ENCODE results near the gene GBF1. TPM values are rescaled to one million over a fixed set of nuclear protein-coding genes. Genes with fewer than 3 reads are reported as not detected.

The GBF1 gene
- polyA plus RNA-seq, 1 of the 3 experiments (the other 2 are of a cell fraction): 12.3 TPM

GRCh38 chr10:102309236-102309635 lies 63.9 kb downstream of the GBF1 start (continued):
- TF ChIP-seq TAF1 (IDR thresholded peaks at IDR 0.05; ENCODE audit: borderline replicate concordance, low read depth, low read length) (no peak), MAX (IDR thresholded peaks at IDR 0.05; ENCODE audit: low read depth) (no peak), IRF3 (IDR thresholded peaks at IDR 0.05; ENCODE audit: low read depth, low read length) (no peak), FOSL2 (IDR thresholded peaks at IDR 0.05; ENCODE audit: borderline replicate concordance, low read depth) (no peak), TEAD4 (IDR thresholded peaks at IDR 0.05; ENCODE audit: borderline replicate concordance, insufficient read depth) (no peak), GATA2 (CRISPR knock-in tag; IDR thresholded peaks at IDR 0.05) (no peak), RAD21 (IDR thresholded peaks at IDR 0.05; ENCODE audit: low read length) (no peak), CTCF (IDR thresholded peaks at IDR 0.05) (no peak), YY1 (IDR thresholded peaks at IDR 0.05; ENCODE audit: low read depth) (no peak)

- Histone ChIP-seq H3K4me3 (ENCODE audit: low read depth in 2 of 2, low read length in 1 of 2) (no peak overlapping the region), H3K9ac (peak overlapping the region; percentile 1; the same call in 1 of the 2 replicates), H3K27ac (ENCODE audit: low read depth in 2 of 2, low read length in 1 of 2) (peak overlapping the region; percentile 65 to 69; a peak in 3 of 4 replicates), H3K4me1 (ENCODE audit: control insufficient read depth in 1 of 2, insufficient read depth in 2 of 2, low read depth in 1 of 2, low read length in 1 of 2) (peaks cover 12 to 32% of the 10 kb centered on the region in 2 experiments), H3F3A (replicated peaks; ENCODE audit: insufficient read depth) (peaks cover 29% of the 10 kb centered on the region), H3K36me3 (replicated peaks in 1 of 2; ENCODE audit: control insufficient read depth in 1 of 2, insufficient read depth in 2 of 2, low read length in 1 of 2) (peaks cover 0 to 3% of the 10 kb centered on the region in 2 experiments), H2AFZ (ENCODE audit: low read depth) (no peak overlapping the region), H3K9me2 (no peaks in the 10 kb centered on the region), H3K4me2 (peak overlapping the region; percentile 56; the same call in 1 of the 2 replicates), H3K9me3 (no peaks in the 10 kb centered on the region), H3K79me2 (ENCODE audit: insufficient read depth) (peaks cover 78% of the 10 kb centered on the region), H3K27me3 (ENCODE audit: insufficient read depth) (no peaks in the 10 kb centered on the region), H4K20me1 (ENCODE audit: insufficient read depth) (0 out of 2 replicates have a peak, but pooled peaks cover 7% of the 10 kb centered on the region)
- CTCF ChIA-PET: interaction anchor here (1.7 to 2.6 kb wide), 4 partner anchors 12 to 80 kb away, joined by 5 to 12 read pairs (median 8); no protein-coding TSS in a partner anchor
- 92% methylated on average over 3 of the region's 3 CpGs for WGBS (ENCODE audit: low lambda C conversion rate)
- DNase-seq: no peak
- POLR2A ChIA-PET: no interaction called here
- no peak for TF ChIP-seq USF2 (IDR thresholded peaks at IDR 0.05; ENCODE audit: borderline replicate concordance, low read depth, low read length)
- no peak for TF ChIP-seq CTCF (IDR thresholded peaks at IDR 0.05)
- TF ChIP-seq FOSL2 (IDR thresholded peaks at IDR 0.05; ENCODE audit: borderline replicate concordance, low read depth): no peak
- TF ChIP-seq SIN3A (IDR thresholded peaks at IDR 0.05; ENCODE audit: borderline replicate concordance, low read depth, low read length): no peak
- TF ChIP-seq MEF2A (IDR thresholded peaks at IDR 0.05; ENCODE audit: borderline replicate concordance, low read depth): no peak
- no peak for TF ChIP-seq TCF12 (IDR thresholded peaks at IDR 0.05)
- TF ChIP-seq ELF1 (IDR thresholded peaks at IDR 0.05): no peak
- TF ChIP-seq PBX3 (IDR thresholded peaks at IDR 0.05): no peak
- no peak for TF ChIP-seq TEAD4 (IDR thresholded peaks at IDR 0.05; ENCODE audit: borderline replicate concordance, insufficient read depth)
- TF ChIP-seq FOXM1 (IDR thresholded peaks at IDR 0.05; ENCODE audit: low read depth): no peak
- no peak for TF ChIP-seq TAF1 (IDR thresholded peaks at IDR 0.05; ENCODE audit: borderline replicate concordance, low read depth, low read length)
- no peak for TF ChIP-seq POLR2AphosphoS5 (IDR thresholded peaks at IDR 0.05; ENCODE audit: low read depth, low read length)
- TF ChIP-seq RAD21 (IDR thresholded peaks at IDR 0.05; ENCODE audit: low read length): no peak
- no peak for TF ChIP-seq JUND (IDR thresholded peaks at IDR 0.05)
- no peak for TF ChIP-seq MXI1 (IDR thresholded peaks at IDR 0.05; ENCODE audit: low read depth, low read length)
- TF ChIP-seq RFX5 (IDR thresholded peaks at IDR 0.05; ENCODE audit: low read length): no peak
- TF ChIP-seq GABPA (IDR thresholded peaks at IDR 0.05; ENCODE audit: low read depth): no peak
- no peak for TF ChIP-seq RXRA (IDR thresholded peaks at IDR 0.05; ENCODE audit: borderline replicate concordance, low read depth)
- no peak for TF ChIP-seq NRF1 (IDR thresholded peaks at IDR 0.05; ENCODE audit: low read depth, low read length)
- no peak for TF ChIP-seq SMC3 (IDR thresholded peaks at IDR 0.05; ENCODE audit: low read depth, low read length)
Observed at GRCh38 chr10:102309916-102310315, 64.6 kb downstream of the GBF1 start.
